GM18526 (cell line): ENCODE measurements around the gene ABHD2.

Experiments
- POLR2A ChIP-seq: IDR thresholded peaks from 3 replicates; pipeline ENCODE4 v1.6.1; 2011; ENCODE audit not compliant: insufficient read length; ENCODE audit errors: extremely low read depth

The ABHD2 gene

GRCh38 chr15:89106200-89106599, 17.9 kb downstream of the ABHD2 start:
- TF ChIP-seq POLR2A = no peak

GRCh38 chr15:89107984-89108383, 19.7 kb downstream of the ABHD2 start:
- TF ChIP-seq POLR2A = no peak

- TF ChIP-seq POLR2A = no peak
These were observed 20.6 kb downstream of the ABHD2 start for GRCh38 chr15:89108835-89109234.

GRCh38 chr15:89109238-89109637, 21.0 kb downstream of the ABHD2 start:
- TF ChIP-seq POLR2A = no peak

- no peak for TF ChIP-seq POLR2A
These were observed 21.8 kb downstream of the ABHD2 start for GRCh38 chr15:89110060-89110459.

GRCh38 chr15:89111352-89111751, 23.1 kb downstream of the ABHD2 start:
- TF ChIP-seq POLR2A = no peak

GRCh38 chr15:89111961-89112340, 23.7 kb downstream of the ABHD2 start:
- no peak for TF ChIP-seq POLR2A

GRCh38 chr15:89112341-89112971, 24.2 kb downstream of the ABHD2 start:
- TF ChIP-seq POLR2A = no peak

GRCh38 chr15:89113296-89114024, 25.2 kb downstream of the ABHD2 start:
- TF ChIP-seq POLR2A = no peak

- no peak for TF ChIP-seq POLR2A
These were observed 26.7 kb downstream of the ABHD2 start for GRCh38 chr15:89114990-89115389.

- TF ChIP-seq POLR2A = no peak
These were observed 27.3 kb downstream of the ABHD2 start for GRCh38 chr15:89115547-89115946.

- no peak for TF ChIP-seq POLR2A
These were observed 28.1 kb downstream of the ABHD2 start for GRCh38 chr15:89116404-89116803.

GRCh38 chr15:89117790-89118189, 29.5 kb downstream of the ABHD2 start:
- no peak for TF ChIP-seq POLR2A

- no peak for TF ChIP-seq POLR2A
These were observed 30.3 kb downstream of the ABHD2 start for GRCh38 chr15:89118481-89118989.

GRCh38 chr15:89119489-89120478, 31.5 kb downstream of the ABHD2 start:
- no peak for TF ChIP-seq POLR2A

GRCh38 chr15:89121414-89121813, 33.2 kb downstream of the ABHD2 start:
- TF ChIP-seq POLR2A = no peak
